Stimulated activated CD4-positive, alpha-beta T cell treated with anti-CD3 and anti-CD28 coated beads, Interleukin-1b, Interleukin-23, amount 100 ng/mL, for 24 hours (primary cell): ENCODE data around the gene XIRP1.
A peak's percentile ranks its signal among the peaks of the same experiment; 100 is the strongest.

Source experiments
- DNase-seq, 4 experiments: peaks; one replicate each; pipeline ENCODE4 v3.0.0-alpha.2; 2020; ENCODE audit warnings: low read depth in 4 of 4, low spot score in 1 of 4

XIRP1 gene

DNA sequence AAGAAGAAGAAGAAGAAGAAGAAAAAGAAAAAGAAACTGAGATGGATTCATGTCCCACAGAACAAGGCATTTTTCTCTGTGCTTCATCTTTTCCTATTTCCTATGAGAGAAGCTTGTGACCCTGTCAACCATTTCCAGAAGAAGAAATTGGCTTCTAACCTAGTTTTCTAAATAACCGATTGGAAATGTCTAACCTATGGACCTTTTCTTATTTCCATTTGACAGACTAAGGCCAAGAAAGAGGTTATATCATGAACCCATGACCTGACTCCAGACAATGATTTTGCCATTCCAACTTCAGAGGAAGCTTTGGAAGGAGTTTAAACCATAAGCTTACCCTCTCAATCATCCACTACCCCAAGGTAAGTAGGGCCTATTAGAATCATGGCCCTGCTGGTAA, 22.7 kb downstream of the XIRP1 start:
- DNase-seq, result no peak

GRCh38 chr3:39168156-39168780, 24.1 kb downstream of the XIRP1 start:
- no peak for DNase-seq

DNA sequence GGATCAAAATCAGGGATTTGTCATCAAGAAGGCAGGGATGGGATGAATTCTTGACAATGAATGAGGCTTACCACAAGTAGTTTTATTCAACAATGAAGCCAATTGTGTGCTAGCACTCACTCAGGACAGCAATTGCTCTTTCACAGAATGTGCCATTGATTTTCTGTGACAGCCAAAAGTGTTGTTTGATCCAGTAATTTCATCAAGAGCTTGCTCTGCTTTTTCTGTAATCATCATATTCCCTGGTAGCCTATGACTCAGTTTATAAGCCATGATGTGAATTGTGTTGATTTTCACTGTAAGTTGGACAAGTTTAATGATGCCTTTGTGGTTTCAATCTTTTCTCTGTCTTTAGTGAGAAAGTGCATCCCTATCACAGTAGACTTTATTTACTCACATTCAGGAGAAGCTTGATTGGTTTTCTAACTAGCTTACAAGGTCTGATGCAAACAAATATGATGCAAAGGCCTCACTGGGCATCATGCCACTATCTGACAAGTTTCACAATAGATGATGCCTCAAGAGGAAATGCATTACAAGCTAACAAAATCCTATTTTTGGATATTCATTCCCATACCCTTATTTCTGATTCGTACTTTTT, 25.4 kb downstream of the XIRP1 start:
- DNase-seq, result no peak

DNA sequence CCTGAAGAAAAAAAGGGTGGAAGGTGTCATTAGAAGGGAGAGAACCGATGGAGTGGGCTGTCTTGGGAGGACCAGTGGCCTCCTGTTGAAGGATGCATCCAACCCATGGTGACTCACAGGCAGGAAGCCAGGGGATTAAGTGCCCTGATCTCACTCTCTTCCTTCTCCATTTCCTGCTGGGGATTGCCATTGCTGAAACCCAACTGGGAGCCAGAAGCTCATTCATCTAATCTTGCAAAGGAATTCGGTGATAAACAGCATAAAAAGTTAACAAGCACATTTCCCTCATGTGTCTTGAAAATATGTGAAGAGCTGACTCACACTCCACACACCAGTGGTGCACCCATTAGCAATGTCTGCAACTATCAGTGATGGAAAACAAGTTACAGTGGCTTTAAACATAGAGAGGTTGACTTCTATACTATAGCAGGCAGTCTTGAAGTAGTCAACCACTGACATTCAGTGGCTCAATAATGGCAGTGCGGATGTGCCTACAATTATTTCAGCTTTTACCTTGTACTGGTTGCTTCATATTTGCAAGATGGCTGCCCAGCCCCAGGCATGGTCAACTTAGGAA, 26.2 kb downstream of the XIRP1 start:
- no peak for DNase-seq

DNA sequence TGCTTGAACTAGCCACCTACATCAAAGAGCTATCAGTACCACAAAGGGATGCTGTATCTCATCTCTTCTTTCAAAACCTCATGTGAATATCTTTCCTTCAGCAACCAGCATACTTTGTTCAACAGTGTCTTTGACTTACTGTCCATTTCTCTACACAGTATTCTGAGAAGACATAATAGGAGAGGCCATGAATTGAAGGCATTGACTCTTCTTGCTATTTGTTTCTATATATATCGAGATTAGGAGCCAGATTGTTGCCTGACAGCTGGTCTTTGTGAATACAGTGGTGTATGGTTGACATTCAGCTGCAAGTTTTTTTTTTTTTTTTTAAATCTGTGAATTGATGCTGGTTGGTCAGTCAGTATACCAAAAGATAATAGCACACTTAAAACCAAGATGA, 26.9 kb downstream of the XIRP1 start:
- no peak for DNase-seq

DNA sequence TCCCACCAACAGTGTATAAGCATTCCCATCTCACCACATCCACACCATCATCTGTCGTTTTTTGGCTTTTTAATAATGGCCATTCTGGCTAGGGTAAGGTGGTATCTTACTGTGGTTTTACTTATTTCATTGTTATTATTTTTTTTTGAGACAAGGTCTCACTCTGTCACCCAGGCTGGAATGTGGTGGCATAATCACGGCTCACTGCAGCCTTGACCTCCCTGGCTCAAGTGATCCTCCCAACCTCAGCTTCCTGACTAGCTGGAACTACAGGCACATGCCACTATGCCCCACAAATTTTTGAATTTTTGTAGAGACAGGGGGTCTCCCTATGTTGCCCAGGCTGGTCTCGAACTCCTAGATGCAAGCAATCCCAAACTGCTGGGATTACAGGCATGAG, 28.0 kb downstream of the XIRP1 start:
- no peak for DNase-seq

- DNase-seq, result no peak
These were observed 34.2 kb downstream of the XIRP1 start for GRCh38 chr3:39158148-39158715.

DNA sequence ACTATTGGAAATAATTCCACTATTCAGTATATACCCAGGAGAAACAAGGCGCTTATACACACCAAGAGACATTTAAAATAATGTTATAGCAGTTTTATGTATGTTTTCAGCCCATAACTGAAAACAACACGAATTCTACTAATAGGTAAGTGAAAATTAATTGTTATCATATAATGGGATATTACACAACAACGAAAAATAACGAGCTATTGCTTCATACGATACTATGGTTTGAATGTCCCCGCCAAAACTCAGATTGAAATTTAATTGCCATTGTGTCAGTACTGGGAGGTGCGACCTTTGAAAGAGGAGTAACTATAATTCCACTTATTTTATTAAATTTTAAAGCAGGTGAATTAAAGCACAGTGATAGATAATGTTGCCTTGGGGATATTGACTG, 35.0 kb downstream of the XIRP1 start:
- DNase-seq, result no peak

GRCh38 chr3:39156421-39156820, 36.0 kb downstream of the XIRP1 start:
- DNase-seq, result no peak

- DNase-seq, result no peak
These were observed 37.9 kb downstream of the XIRP1 start for GRCh38 chr3:39154280-39155021.

DNA sequence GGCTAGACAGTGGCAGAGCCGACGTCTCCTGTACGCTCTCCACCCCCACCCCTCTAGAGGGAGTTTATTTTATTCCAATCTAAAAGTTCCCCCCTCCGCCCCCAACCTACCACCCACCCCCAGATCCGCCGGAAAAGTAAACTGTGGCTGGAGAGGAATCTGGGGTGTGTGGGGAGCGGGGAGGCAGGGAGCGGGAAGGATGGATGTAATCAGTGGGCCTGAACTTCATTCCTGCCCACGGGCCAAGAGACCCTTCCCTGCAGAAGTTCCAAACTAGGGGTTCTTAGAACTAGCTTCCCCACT, 38.5 kb downstream of the XIRP1 start:
- DNase-seq, result no peak

DNA sequence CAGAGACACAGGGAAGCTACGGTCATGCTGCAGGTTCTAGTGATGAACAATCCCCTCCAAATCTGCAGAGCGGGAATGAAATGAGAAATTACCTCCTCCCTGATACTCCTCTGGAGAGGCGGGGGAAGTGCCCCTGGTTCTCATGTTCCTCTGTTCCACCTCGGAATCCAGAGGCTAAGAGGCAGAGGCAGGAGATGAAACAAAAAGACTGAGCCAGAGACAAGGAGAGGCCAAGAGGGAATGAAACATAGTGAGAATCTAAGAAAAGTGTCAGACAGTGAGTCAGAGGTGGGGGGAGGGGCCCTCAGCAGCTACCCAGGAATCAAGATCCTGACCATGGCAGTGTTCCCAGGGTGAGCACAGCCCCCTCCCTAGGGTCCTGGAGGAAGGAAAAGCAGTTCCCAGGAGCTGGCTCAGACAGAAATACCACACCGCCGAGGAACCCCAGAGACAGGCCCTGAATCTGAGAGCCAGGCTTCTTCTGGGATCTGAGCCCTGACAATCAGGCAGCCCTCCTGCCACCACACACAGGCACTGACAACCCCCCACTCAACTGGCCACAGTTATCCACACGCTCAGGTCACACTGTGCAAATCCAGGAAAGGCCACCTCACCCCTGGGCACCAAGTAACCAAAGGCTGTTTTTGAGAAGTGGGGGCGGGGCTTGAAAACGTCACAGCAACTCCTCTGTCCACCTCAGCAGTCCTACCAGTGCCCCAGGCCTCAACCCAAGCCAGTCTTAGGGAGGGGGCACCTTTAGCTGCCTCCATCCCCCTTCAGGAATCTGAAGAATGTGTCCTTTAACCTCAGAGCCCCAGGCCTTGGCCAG, 41.4 kb downstream of the XIRP1 start:
- peak in 3 of 4 experiments; percentile 53 to 72 (median 58) for DNase-seq

GRCh38 chr3:39150148-39150802, 42.1 kb downstream of the XIRP1 start:
- no peak for DNase-seq

- DNase-seq, result no peak
These were observed 42.8 kb downstream of the XIRP1 start for GRCh38 chr3:39149498-39150147.

GRCh38 chr3:39149059-39149455, 43.3 kb downstream of the XIRP1 start:
- DNase-seq, result no peak

DNA sequence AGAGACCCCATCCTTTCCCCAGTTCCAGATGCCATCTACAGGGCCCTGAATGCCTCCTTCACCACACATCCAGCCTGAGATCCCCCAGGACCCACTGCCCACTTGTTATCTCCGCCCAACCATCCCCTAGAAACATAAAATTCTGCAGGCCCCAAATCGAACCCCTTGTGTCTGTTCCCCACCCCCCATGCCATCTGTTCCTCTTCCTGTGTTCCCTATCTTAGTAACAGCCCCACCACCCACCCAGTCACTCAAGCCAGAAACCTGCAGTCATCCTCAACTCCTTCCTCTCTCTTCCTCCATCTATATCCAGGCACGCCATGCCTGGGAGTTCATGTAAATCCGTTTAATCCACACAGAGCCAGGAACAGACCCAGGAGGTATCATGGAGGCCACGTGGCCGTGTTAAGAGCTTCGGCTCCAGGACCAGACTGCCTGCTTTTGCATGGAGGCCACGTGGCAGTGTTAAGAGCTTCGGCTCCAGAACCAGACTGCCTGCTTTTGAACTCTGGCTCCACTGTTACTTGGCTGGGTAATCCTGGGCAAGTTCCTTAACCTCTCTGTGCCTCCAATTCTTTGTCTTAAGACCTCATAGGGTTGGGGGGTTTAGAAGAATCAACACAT, 43.8 kb downstream of the XIRP1 start:
- no peak for DNase-seq

DNA sequence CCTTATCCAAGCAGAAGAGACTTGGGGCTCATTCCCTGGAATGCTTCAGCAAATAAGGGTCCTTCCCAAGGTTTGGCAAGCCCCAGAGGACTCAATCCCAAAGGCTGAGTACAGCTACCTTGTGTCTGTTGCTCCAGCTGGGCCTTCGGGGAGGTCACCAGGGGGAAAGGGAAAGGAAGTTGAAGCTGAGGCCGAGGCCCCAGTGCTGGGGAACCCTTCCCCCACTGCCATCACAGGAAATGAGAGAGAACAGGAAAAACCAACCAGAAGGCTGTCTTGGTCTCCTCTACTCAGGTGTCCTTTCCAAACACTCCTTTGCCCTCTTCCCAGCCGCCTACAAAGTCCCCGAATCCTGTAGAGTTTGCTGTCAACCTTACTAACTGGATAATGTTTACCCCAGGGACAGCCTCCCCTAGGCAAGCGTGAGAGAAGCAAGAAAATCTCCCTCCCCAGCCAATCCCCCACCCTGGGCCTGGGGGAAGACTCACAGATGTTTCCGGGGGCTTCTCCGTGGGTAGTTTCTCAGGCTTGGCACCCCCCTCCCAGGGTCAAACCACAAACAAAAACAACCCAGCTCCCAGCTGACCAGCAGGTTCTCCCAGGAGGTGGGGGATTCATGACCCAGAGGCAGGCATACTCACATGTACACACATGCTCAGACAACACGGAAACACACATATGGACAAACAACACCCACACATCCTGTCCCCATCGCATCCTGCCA, 44.5 kb downstream of the XIRP1 start:
- DNase-seq, result no peak

DNA sequence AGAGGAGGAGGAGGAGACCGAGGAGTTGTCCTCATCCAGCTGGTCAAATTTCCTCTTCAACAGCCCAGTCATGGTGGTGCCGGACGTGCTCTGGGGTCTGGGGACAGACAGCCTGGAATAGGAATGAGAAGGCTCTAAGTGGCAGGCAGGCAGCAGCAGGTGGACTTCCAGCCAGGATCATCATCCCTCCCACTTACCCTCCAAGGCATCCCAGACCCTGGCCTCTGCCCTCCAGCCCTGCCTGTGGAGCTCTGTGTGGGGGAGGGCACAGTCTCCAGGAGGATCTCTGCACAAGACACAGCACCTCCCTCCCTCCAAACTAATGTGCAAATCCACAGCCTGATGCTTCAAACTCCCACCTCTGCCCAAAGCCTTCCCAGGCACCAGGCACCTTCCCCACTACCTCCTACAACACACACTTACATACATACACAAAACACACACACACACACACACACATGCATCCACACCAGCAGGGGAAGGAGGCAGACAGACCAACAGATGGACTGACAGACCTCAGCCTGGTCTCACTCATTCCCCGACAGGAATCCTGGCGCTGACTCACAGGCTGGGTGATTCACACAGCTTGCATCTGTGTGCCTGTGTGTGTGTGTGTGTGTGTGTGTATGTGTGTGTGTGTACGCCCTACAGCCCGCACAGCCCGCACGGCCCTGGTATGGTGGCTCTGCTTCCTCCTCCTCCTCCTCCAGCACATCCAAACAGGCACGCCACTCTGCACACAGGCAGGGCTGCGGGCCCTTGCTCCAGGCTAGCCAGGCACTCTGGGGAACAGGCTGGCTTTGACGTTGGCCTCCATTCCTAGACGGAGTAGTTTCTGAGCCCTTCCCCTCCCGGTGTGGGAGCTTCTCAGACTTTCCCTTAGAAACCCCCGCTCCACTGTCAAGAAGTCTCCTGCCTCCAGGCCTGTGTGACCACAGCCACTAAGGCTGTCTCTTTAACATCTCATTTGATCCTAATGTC, 45.5 kb downstream of the XIRP1 start:
- peak; percentile 44 to 76 (median 62) for DNase-seq
